SHP77 (cell line): ENCODE measurements around the gene ANKFY1.
A peak's percentile ranks its signal among the peaks of the same experiment; 100 is the strongest.

ENCODE experiments used
- DNase-seq, 2 experiments: peaks; one replicate each; lab custom pipeline; 2025; lab: John Stamatoyannopoulos, UW

The ANKFY1 gene

DNA sequence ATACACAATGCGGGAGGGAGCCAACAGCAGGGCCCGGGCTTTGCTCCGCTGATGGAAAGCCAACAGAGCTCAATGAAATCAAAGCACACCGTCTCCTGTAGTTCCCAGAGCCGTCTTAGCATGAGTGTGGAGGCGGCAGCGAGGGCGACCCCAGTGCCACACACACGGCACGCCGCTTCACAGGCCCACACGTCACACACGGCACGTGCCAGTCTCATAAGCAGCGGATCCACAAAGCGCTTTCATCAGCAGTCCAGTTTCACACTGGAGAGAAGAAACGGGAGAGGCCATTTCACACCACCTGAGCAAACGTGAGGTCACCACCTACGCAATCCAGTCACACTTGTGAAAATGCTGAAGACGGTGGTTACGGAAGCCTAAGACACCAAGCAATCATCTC, 86.0 kb downstream of the ANKFY1 start:
- DNase-seq, result no peak

DNA sequence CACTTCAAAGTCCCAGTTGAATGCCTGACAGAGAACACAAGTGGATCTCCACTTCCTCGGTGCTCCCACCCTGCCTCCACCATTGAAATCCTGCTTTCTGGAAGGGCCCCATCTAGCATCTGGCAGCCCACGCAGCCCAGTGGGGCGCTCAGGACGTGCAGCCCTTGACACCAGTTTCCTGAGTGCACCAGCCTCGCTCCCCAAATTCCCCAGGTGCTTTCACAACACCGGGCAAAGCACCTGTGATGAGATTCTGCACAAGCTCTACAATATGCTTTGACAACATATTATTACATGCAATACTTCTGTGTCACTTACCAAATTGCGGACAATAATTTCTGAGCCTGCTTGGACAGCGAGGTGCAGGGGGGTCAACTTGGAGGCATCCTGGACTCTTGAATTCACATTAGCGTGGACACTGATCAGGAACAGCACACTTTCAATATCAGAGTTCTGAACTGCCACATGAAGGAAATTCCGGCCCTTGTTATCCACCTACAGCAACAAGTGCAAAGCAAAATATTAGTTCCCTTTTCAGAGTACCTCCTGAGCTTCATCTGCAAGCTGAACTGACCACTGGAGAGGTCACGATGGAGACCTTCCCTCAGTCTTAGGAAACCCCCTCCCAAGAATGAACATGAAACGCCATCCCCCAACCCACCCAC, 86.8 kb downstream of the ANKFY1 start:
- DNase-seq, result no peak

DNA sequence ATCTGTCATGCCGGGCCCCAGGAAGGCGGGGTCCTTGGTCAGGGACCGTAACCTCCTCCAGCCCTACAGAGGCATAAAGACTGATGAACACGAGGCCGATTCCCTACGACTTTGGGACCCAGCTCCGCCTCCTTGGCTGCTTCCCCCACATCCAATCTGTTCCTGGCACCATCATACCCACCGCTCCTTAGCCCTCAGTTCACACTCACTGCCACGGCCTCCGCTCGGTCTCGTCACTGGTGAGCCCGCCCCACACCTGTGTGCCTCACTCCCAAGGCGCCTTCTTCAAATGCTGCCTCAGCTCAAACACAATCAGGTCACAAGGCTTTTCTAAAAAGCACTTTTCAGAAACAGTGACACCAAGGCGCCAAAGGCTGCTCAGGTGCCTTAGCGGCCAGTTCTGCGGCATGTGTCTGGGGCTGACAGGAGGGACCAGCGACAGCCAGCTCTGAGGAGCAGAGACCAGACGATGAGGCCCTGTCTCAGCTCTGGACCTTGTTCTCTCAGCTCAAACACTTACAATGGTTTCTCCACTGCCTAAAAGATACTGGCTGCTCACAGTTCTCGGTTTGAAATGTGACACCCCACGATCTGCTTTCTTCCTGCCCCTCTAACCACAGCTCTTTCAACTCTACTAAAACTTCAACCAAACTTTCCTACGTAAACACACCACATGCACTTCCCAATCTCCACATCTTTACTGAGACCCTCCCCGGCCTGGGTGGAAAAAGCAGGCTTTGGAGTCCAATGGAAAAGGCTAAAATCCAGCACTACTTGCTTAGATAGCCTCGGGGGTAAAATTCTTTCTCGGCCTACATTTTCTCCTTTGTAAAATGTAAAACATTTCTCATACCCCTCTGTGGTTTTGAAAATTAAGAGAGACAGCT, 87.6 kb downstream of the ANKFY1 start:
- DNase-seq, result no peak

DNA sequence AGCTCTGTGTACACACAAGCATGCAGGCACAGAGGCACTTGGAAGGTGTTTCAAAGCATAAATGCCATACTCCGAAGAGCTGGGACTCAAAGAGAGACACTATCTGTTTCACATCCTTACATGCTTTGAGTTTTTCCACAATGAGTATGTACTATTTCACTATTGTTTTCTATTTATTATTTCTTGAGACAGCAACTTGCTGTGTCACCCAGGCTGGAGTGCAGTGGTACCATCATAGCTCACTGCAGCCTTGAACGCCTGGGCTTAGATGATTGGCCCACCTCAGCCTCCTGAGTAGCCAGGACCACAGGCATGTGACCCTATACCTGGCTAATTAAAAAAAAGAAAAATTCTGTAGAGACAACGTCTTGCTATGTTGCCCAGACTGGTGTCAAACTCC, 89.2 kb downstream of the ANKFY1 start:
- DNase-seq, result no peak

DNA sequence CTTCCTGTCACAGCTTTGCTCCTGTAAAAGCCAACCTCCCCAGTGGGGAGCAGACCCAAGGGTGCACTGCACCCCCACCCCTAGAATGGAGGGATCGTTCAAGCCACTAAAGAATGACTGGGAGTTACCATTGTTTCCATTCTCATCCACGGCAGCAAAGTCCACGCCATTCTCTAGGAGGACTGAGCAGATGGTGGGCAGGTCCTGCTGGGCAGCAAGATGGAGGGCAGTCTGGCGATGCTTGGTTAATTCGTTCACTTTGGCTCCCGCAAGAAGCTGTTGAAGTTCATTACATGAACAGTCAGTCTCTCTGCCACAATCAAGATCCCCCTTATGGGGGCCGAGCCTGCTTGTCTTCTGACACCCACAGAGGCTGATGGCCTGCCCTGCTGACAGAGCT, 90.0 kb downstream of the ANKFY1 start:
- no peak for DNase-seq

DNA sequence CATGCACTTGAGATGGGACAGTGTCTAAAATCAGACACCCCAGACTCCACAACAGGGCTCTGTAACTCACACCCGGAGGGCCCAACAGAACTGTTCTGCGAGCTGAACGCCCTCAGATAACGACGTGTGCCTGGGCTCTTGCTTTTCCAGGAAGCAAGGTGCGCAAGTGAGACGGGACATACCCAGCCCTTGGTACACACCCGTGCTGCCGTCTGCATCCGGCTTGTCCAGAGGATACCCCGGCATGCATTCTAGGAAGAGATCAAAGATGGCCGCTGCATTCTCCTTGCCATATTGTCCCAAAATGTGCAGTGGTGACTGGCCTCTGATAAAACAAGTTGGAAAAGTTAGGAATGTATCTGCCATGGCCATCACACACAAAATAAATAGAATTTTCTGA, 91.4 kb downstream of the ANKFY1 start:
- DNase-seq, result no peak

DNA sequence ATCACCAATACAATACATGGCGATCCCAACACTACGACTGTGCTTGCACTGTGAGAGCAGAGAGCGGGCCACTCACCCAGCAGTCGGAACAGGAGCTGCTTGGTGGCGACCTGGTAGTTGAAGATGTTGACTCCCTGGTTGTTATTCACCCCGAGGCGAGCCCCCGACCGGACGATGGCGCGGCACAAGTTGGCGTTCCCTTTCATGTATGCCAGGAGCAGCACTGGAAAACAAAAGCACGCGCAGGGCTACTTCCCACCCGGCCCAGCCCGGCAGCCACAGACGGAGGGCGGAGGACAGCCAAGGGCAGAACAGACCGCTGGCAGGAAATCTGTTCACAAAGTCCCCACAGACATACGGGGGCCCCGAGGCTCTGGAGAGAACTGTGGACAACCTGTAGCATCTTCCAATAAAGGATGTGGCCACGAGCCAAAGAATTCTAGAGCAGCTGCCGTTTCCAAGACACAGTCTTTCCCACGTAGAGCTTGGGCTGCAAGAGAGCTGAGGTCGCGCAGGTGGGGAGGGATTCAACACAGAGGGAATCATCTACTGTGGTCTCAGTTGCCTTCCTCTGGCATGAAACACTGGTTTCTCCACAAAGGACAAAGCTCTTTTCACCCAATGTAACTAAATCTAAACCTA, 93.0 kb downstream of the ANKFY1 start:
- DNase-seq, result no peak

DNA sequence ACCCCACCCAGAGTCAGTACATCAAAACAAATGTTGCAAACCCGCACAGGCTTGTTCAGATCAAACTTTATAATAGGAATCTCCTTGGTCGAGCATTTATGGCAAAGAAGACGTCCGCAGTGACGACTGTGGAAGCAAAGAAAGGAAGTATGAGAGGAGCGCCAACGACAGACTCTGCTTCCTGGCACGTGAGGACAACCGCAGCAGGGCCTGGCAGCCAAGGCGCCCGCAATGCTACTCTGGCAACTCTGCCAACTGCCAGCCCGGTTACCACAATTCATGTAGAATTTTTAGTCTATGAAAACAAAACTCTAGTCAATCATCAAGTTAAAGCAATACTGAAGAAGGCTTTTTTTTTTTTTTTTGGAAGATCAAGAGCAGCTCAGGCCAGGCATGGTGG, 96.0 kb downstream of the ANKFY1 start:
- no peak for DNase-seq

DNA sequence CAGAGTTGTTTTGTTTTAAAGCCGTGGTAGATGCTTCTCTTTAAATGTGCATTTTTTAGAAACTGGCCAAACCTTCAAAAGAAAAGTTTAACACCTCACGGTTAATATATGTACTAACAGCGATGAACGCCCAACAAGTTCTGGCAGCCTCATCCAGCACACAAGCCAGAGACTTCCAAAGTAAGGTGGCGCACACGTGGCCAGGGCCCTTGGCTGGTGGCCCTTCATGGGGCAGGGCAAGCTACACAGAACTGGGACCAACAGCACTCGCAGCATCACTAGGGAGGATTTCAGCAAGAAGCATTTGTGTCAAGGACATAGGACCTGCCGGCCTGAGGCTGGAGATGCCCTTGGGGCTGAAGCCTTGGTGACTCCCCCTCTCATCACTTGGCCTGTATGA, 97.4 kb downstream of the ANKFY1 start:
- no peak for DNase-seq

DNA sequence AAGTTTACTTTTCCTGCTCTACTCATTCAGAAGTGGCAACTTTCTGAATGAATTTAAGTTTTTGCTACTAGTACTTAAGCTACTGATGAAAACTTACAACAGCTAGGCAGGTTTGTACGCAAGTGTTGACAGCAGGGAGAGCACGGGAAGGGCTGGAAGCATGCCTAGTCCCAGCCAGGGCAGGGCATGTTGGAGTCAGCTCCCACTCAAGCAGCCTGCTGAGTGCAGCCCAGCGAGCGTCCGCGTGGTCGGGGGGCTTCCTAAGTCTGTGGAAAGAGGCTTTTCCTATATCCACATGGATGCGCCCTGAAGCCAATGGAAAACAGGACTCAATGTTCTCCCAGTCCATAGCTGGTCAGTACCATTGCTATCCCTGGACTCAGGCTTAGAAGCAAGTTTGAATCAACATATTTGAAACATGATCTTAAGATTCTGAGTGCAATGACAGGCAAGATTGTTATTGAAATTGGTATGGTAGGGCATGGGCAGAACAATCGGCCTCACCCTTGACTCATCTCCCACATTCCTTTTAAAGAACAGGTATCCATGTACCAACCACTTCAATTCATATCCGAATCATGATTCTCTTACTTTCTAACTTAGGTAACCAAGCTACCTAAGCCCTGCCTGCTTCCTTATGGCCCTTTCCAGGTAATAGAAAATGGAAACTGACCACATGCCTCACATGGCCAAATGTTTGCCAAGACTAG, 98.3 kb downstream of the ANKFY1 start:
- no peak for DNase-seq

DNA sequence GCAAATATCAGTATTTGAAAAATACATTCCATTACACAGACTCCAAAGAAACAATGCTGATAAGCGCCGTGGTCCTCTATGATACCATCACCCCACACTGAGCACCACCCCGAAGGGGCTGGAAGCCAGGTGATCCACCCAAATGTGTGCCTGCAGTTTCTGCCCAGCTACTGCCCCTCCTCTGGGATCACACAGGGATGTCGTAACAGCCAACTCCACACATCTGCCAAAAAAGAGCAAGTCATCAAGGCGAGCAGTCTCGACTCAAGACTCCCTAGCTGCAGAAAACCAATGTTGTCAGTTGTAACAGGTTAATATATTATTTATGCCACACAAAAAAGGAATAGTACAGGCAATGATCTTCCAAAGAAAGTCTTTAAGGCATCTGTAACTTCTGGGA, 99.8 kb downstream of the ANKFY1 start:
- DNase-seq, result no peak

DNA sequence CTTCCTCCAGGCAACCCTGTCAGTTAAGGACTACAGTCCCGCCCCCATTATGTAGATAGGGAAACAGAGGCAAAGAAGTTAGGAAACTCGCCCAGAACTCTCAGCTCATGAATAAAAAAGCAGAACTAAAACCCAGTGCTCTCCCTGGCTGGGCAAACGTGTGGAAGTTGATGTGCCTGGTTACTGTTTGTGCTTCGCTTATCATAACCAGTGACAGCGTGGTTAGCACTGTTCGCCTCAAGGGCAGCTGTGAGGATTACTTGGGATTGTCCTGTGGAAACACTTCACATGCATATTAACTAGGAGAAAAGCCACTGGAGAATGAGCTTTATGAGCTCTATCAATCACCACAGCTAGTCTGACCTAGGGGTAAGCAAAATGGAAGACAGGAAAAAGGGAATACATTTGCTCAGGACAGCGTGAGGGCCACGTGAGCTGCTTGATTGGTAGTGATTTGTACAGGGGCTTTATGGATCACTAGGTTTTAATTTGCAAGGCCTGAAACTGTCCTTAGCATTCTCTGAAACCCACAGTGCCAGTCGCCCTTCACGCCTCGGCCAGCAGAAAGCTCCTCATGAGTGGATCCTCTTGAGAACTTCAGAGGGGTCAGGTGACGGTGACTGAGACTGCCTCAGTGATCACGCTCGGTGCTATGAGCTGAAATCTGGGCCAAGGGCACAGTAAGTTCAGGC, 100.9 kb downstream of the ANKFY1 start:
- DNase-seq, result no peak

DNA sequence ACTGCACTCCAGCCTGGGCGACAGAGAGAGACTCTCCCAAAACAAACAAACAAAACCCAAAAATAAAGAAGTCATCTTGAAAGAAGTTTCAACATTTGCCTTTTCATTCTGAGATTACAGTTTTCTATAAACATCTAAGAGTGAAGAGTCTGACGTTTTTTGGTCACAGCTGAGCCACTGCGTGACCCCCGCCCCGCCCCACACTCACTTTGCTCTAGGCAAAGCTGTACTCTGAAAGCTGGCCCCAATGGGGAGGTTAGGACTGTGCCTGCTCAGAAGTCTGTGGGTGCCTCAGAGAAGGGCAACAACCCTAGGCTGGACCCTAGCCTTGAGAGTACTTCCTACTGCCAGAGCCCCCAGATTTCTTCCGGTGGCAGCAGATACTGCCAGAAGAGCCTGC, 101.5 kb downstream of the ANKFY1 start:
- DNase-seq, result no peak

DNA sequence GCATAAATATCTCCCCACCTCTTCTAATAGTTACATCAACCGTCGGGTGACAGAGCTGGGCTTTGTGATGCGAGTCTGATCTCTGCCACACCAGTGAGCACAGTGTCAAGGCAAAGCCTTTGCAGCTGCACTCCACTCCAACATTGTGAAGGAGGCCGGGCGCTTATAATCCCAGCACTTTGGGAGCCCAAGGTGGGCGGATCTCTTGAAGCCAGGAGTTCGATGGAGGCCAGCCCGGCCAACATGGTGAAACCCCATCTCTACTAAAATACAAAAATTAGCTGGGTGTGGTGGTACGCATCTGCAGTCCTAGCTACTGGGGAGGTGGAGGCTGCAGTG, 101.8 kb downstream of the ANKFY1 start:
- no peak for DNase-seq

DNA sequence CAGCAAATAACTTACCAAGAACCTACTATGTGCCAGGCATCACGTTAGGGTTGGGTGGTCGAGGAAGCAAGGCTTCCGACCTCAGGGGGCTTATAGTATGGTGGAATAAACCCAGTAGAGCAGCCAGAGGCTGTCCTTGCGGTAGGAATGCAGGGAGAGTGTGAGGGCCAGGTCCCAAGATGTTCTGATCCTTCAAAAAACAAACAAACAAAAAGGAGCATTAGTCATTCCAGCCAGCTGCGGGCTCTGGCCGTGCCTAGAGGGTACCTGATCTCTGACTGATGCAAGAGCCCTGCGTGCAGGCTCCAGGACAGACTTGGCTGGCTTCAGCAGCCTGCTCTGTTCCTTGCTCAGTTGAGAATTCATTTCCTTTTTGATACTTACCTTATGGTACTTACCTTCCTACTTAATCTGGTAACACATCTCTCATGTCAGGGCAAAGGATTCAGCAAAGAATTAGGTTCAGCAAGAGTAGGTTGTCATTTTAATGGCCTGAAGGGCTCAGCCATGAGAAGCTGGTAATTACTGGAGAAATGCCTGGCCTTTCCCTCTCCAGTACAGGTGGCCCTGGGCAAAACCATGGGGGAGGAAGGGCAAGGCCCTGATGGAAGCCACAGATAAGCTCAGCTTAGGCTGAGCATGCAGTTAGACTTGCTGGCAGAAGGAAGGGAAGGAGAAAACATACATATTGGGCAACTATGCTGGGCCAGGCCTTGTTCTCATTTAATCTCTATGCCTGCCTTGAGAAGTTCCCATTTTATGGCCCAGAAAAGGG, 102.4 kb downstream of the ANKFY1 start:
- peak; percentile 62 to 64 for DNase-seq

DNA sequence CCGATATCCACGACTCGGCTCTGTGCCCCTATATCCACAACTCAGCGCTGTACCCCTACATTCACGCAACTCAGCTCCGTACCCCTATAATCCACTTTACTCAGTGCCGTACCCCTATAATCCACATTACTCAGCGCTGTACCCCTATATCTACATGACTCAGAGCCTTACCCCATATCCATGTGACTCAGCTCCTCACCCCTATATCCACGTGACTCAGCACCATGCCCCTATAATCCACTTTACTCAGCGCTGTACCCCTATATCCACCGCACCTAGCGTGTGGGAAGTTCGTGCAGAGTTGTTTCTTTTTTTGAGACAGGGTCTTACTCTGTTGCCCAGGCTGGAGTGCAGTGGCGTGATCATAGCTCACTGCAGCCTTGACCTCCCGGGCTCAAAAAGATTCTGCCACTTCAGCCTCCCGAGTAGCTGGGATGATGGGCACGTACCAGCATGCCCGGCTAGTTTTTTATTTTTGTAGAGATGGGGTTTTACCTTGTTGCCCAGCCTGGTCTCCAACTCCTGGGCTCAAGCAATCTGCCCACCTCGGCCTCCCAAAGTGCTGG, 103.4 kb downstream of the ANKFY1 start:
- no peak for DNase-seq

DNA sequence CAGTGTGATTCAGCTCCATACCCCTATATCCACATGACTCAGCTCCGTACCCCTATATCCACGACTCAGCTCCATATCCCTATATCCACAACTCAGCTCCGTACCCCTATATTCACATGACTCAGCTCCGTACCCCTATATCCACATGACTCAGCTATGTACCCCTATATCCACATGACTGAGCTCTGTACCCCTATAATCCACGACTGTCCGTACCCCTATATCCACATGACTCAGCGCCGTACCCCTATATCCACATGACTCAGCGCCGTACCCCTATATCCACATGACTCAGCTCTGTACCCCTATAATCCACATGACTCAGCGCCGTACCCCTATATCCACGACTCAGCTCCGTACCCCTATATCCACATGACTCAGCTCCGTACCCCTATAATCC, 104.0 kb downstream of the ANKFY1 start:
- DNase-seq, result no peak

DNA sequence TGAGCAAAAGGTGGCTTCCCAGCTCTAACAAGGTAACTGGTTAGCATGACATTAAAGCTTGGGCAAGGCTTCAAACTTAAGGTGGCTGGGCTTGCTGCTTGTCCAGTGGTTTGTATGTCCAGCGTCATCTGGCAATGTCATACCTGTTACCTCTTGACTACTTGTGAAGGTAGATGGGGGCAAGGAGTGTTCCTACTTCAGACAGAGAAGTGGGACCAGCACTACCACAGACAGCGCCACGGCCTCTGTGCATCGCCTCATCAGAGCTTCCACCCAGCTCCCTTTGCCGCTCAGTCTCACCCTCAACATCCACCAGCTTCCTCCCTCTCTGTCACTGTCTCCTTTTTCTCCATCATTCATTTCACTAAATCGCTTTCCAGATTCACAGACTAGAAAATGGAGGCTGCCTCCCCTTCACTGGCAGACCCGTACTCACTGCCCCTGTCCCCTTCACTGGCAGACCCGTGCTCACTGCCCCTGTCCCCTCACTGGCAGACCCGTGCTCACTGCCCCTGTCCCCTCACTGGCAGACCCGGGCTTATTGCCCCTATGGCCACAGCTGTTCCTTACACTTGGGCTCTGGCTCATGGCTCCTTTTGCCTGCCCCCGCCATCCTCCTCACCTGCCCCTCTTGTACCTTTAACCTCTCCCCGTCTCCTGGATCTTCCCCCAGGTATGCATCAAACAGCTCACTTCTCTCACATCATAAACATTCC, 106.0 kb downstream of the ANKFY1 start:
- DNase-seq, result no peak

DNA sequence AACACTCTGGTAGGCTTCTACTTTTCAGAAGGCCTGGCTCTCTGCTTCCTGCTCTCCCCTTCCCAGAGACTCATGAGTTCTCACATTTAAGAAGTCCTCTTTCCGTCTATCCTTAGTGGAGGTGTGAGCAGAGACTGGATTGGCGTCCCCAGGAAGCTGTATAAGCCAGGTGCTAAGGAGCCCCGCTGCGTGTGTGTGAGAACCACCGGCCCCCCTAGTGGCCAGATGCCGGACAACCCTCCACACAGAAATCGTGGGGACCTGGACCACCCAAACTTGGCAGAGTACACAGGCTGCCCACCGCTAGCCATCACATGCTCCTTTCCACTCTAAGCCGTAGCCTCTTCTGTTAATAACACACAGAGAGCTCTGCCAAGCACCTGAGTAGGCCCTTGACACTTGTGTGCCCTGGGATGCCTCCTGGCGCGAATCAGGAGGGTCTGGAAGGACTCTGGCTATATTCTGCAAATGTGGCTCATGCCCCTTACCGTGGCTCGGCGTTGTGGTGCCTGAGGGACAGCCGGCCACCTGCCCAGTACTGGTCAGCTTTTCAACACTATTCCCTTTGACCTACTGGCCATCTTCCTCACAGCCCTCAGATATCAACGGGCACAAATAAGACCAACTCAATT, 106.9 kb downstream of the ANKFY1 start:
- no peak for DNase-seq
